ENCODE measurements around the gene COA1. TPM values are rescaled to one million over a fixed set of nuclear protein-coding genes. Genes with fewer than 3 reads are reported as not detected.

Gene COA1
- total RNA-seq, 4 donors from 2014 or later: 26.1 to 49.0 (median 30.9) TPM

DNA sequence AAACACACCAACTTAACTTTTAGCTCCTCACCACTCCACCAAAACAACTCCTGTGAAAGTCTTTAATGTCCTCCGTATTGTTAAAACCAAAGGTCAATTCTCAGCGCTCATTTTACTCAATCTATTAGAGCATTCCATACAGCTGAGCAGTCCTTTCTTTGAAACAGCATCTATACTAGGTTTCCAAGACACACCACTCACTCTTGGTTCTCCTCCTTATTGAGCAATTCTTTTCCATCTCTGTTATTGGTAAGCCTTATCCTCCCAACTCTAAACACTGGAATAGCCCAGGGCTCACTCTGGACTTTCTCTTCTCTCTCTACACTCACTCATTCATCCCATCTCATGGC lies 34.9 kb downstream of the COA1 start:
- WGBS: 96% methylated on average over 2 of the region's 2 CpGs
- no peak for TF ChIP-seq POLR2AphosphoS5 (IDR thresholded peaks at IDR 0.05)
- TF ChIP-seq POLR2A (IDR thresholded peaks at IDR 0.05; ENCODE audit: low read depth): no peak
- TF ChIP-seq, protein P1, sequence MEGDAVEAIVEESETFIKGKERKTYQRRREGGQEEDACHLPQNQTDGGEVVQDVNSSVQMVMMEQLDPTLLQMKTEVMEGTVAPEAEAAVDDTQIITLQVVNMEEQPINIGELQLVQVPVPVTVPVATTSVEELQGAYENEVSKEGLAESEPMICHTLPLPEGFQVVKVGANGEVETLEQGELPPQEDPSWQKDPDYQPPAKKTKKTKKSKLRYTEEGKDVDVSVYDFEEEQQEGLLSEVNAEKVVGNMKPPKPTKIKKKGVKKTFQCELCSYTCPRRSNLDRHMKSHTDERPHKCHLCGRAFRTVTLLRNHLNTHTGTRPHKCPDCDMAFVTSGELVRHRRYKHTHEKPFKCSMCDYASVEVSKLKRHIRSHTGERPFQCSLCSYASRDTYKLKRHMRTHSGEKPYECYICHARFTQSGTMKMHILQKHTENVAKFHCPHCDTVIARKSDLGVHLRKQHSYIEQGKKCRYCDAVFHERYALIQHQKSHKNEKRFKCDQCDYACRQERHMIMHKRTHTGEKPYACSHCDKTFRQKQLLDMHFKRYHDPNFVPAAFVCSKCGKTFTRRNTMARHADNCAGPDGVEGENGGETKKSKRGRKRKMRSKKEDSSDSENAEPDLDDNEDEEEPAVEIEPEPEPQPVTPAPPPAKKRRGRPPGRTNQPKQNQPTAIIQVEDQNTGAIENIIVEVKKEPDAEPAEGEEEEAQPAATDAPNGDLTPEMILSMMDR (IDR thresholded peaks at IDR 0.05): no peak
- TF ChIP-seq EP300 (IDR thresholded peaks at IDR 0.05): no peak

DNA sequence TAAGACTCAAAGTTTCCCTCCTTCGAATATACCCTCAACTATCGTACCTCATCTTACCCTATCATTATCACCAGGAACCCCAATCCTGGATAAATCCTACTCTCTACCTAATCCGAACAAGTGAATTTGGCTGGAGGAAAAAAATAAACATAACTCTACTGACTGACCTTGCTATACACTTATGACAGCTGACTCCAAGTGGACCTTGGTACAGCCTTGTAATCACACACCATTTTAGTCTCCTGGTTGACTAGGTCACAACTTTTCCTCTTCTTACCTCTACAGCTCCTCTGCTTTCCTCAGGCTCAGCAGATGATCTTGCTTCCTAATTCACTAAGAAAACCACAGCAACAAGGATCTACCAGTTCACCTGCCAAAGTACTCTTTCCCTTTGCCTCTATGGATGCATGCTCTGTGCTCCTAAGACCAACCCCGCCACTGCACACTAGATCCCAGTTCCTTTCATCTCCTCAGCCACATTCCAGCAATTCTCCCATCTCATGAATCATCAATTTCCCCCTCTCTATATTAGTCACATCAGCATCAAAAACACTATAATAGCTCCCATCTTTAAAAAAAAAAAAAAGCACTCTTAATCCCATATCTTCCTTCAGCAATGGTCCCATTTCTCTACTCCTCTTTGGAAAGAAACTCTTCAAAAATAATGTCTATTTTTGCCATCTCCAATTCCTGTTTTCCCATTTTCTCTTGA lies 35.5 kb downstream of the COA1 start:
- no peaks in the 10 kb centered on the region for H3K36me3 ChIP-seq
- WGBS: 95% methylated on average over 4 of the region's 4 CpGs
- no peaks in the 10 kb centered on the region for H3K9me3 ChIP-seq
- H3K4me1 ChIP-seq: peaks cover 0 to 10% (median 6%) of the 10 kb centered on the region in 4 donors
- no peaks in the 10 kb centered on the region for H3K27me3 ChIP-seq
- intact Hi-C loops (cut with DNase I): no loop called here
- no peak overlapping the region for H3K4me3 ChIP-seq
- no peak overlapping the region for H3K27ac ChIP-seq (replicated peaks in 1 of 4)
- TF ChIP-seq EP300 (IDR thresholded peaks at IDR 0.05) (no peak), POLR2AphosphoS5 (IDR thresholded peaks at IDR 0.05) (no peak), POLR2A (IDR thresholded peaks at IDR 0.05; ENCODE audit: low read depth) (no peak)
- TF ChIP-seq, protein P1 (IDR thresholded peaks at IDR 0.05): no peak
- DNase-seq (ENCODE audit: extremely low spot score): no peak

More for the DNA sequence above, 34.9 kb downstream of the COA1 start:
- Histone ChIP-seq H3K4me1 (peaks cover 0 to 13% (median 6%) of the 10 kb centered on the region in 4 donors), H3K9me3 (no peaks in the 10 kb centered on the region), H3K36me3 (no peaks in the 10 kb centered on the region), H3K27ac (replicated peaks in 1 of 4) (no peak overlapping the region), H3K27me3 (no peaks in the 10 kb centered on the region), H3K4me3 (no peak overlapping the region)
- intact Hi-C loops (cut with DNase I): no loop called here
- no peak for DNase-seq (ENCODE audit: extremely low spot score)

DNA sequence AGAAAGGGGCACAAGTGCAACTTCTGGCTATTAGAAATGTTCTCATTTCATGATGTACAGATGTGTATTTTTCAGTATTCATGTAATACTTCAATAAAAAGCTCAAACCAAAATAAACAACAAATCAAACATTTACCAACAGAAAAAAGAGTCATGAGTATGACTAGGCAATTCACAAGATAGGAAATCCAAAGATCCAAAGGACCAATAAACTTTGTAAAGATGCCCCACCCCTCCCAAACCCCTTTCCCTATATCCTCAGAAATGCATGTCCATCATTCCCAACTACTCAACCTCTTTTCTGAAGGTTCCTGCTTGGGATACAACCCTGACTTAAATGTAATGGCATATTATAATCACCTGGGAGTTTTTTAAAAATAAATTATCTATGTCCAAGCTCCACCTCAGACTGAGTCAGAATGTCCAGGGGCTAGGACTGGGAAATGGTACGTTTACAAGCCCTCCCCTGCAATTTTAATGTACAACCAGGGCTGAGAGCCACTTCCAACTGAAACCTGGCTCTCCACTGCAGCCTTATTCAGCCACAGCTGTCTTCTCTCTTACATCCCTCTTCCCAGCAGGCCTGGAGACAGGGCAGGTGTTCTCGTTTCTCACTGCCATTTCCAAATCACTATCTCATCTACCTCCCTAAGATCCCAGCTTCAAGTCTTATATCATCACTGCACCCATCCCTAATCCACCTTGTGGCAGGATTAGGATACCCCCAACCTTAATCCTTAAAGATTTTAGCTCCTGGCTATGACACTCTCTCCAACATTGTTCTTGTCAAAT lies 36.5 kb downstream of the COA1 start:
- 51% methylated on average over 2 of the region's 2 CpGs for WGBS
- H3K4me1 ChIP-seq: peaks cover 0 to 3% (median 3%) of the 10 kb centered on the region in 4 donors
- no peaks in the 10 kb centered on the region for H3K36me3 ChIP-seq
- intact Hi-C loops (cut with DNase I): no loop called here
- no peaks in the 10 kb centered on the region for H3K9me3 ChIP-seq
- DNase-seq (ENCODE audit: extremely low spot score): no peak
- H3K27me3 ChIP-seq: no peaks in the 10 kb centered on the region
- TF ChIP-seq POLR2A (IDR thresholded peaks at IDR 0.05; ENCODE audit: low read depth) (no peak), POLR2AphosphoS5 (IDR thresholded peaks at IDR 0.05) (no peak), EP300 (IDR thresholded peaks at IDR 0.05) (no peak)
- TF ChIP-seq, protein P1 (IDR thresholded peaks at IDR 0.05): no peak
- H3K4me3 ChIP-seq: no peak overlapping the region
- H3K27ac ChIP-seq (replicated peaks in 1 of 4): no peak overlapping the region

DNA sequence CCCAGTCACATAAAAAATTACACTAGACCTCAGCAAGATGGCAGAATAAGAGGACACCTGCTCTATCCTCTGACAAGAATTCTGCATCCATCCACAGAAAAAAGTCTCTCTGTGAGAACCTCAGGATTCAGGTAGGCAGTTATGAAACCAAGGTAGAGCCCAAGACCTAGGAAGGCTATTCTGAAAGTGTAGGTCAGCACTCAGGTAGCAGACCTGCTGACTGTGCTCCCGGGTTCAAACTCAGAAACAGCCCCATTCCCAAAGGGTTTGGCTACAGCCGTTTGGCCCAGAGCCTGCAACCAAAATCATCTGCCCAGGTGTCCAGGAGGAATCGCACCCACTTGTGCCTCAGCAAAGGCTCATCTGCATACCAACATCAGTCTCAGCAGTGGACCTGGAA lies 37.7 kb downstream of the COA1 start:
- 85% methylated on average over 3 of the region's 3 CpGs for WGBS
- intact Hi-C loops (cut with DNase I): no loop called here
- Histone ChIP-seq H3K4me1 (peaks cover 0 to 3% (median 2%) of the 10 kb centered on the region in 4 donors), H3K27ac (replicated peaks in 1 of 4) (no peak overlapping the region), H3K36me3 (no peaks in the 10 kb centered on the region), H3K4me3 (no peak overlapping the region), H3K27me3 (no peaks in the 10 kb centered on the region), H3K9me3 (no peaks in the 10 kb centered on the region)
- no peak for DNase-seq (ENCODE audit: extremely low spot score)
- no peak for TF ChIP-seq POLR2A (IDR thresholded peaks at IDR 0.05; ENCODE audit: low read depth)
- no peak for TF ChIP-seq POLR2AphosphoS5 (IDR thresholded peaks at IDR 0.05)
- TF ChIP-seq, protein P1 (IDR thresholded peaks at IDR 0.05): no peak
- no peak for TF ChIP-seq EP300 (IDR thresholded peaks at IDR 0.05)

All from esophagus muscularis mucosa (tissue), 4 donors.